Right atrium auricular region (tissue), 2 donors: Measurements from ENCODE around the gene ARL16. TPM values are rescaled to one million over a fixed set of nuclear protein-coding genes. Genes with fewer than 3 reads are reported as not detected.

Source experiments
- DNase-seq: peaks from one replicate; pipeline ENCODE4 v3.0.0-alpha.2; 2019; ENCODE audit warnings: low spot score
- H3K27ac ChIP-seq, 2 donors: fragments of 200-600 bp; sonication (generic); 1 replicate in 1 of 2; 2 replicates in 1 of 2; pipeline ENCODE4 v1.5.1; 2016 to 2019
- H3K27me3 ChIP-seq, 2 donors: fragments of 200-600 bp; sonication (generic); one replicate each; pipeline versions ENCODE4 v1.5.1 to v1.6.0; 2017 to 2019
- H3K36me3 ChIP-seq: fragments of 200-600 bp; sonication (generic); one replicate; pipeline ENCODE4 v1.5.1; 2016
- H3K4me1 ChIP-seq, 2 donors: fragments of 200-600 bp; sonication (generic); one replicate each; pipeline versions ENCODE4 v1.5.1 to v1.6.0; 2017 to 2019
- H3K4me3 ChIP-seq, 2 donors: fragments of 200-600 bp; sonication (generic); 1 replicate in 1 of 2; 2 replicates in 1 of 2; pipeline ENCODE4 v1.5.1; 2017 to 2019; ENCODE audit warnings: mild to moderate bottlenecking in 1 of 2, moderate library complexity in 1 of 2
- H3K9me3 ChIP-seq, 2 donors: fragments of 200-600 bp; sonication (generic); one replicate each; pipeline ENCODE4 v1.5.1; 2019
- CTCF ChIP-seq, 2 donors: fragments of 200-600 bp; sonication (generic); IDR thresholded peaks; one replicate each; pipeline ENCODE4 v1.5.1; 2019; ENCODE audit warnings: antibody characterized with exemption in 2 of 2
- total RNA-seq, 2 donors: library from RNA; depleted of rRNA; stranded (reverse); fragments of >200 nt; gene quantifications; one replicate each; pipeline ENCODE4 v1.1.0, GENCODE V29; 2016

Gene ARL16
- total RNA-seq, 2 donors from 2014 or later = 20.3 to 22.2 TPM

- H3K27me3 ChIP-seq = peaks cover 4 to 9% of the 10 kb centered on the region in 2 donors
Measured at GRCh38 chr17:81644976-81645952, 38.3 kb downstream of the ARL16 start.

GRCh38 chr17:81644496-81644895, 39.1 kb downstream of the ARL16 start:
- Histone ChIP-seq H3K4me3 (no peak overlapping the region), H3K9me3 (peaks cover 0 to 6% of the 10 kb centered on the region in 2 donors), H3K27ac (no peak overlapping the region), H3K27me3 (peaks cover 4 to 9% of the 10 kb centered on the region in 2 donors), H3K4me1 (no peaks in the 10 kb centered on the region), H3K36me3 (no peaks in the 10 kb centered on the region)
- no peak for TF ChIP-seq CTCF (IDR thresholded peaks at IDR 0.05)
- DNase-seq = no peak

More at GRCh38 chr17:81644976-81645952, 38.3 kb downstream of the ARL16 start:
- H3K27ac ChIP-seq = no peak overlapping the region
- no peaks in the 10 kb centered on the region for H3K36me3 ChIP-seq
- TF ChIP-seq CTCF (IDR thresholded peaks at IDR 0.05) = no peak
- DNase-seq = no peak
- peaks cover 0 to 6% of the 10 kb centered on the region in 2 donors for H3K9me3 ChIP-seq
- no peak overlapping the region for H3K4me3 ChIP-seq
- H3K4me1 ChIP-seq = no peaks in the 10 kb centered on the region

- Histone ChIP-seq H3K9me3 (no peaks in the 10 kb centered on the region), H3K27ac (no peak overlapping the region), H3K4me1 (no peaks in the 10 kb centered on the region), H3K27me3 (no peaks in the 10 kb centered on the region), H3K4me3 (no peak overlapping the region), H3K36me3 (no peaks in the 10 kb centered on the region)
- no peak for DNase-seq
- no peak for TF ChIP-seq CTCF (IDR thresholded peaks at IDR 0.05)
Measured at GRCh38 chr17:81641825-81642489, 41.6 kb downstream of the ARL16 start.

- Histone ChIP-seq H3K27me3 (no peaks in the 10 kb centered on the region), H3K36me3 (no peaks in the 10 kb centered on the region), H3K4me1 (peaks cover 0 to 14% of the 10 kb centered on the region in 2 donors), H3K4me3 (no peak overlapping the region), H3K27ac (no peak overlapping the region), H3K9me3 (no peaks in the 10 kb centered on the region)
- DNase-seq = no peak
- TF ChIP-seq CTCF (IDR thresholded peaks at IDR 0.05) = no peak
Measured at GRCh38 chr17:81640011-81640410, 43.6 kb downstream of the ARL16 start.

- H3K9me3 ChIP-seq = no peaks in the 10 kb centered on the region
- no peaks in the 10 kb centered on the region for H3K36me3 ChIP-seq
- DNase-seq = no peak
- TF ChIP-seq CTCF (IDR thresholded peaks at IDR 0.05) = no peak
- H3K27me3 ChIP-seq = no peaks in the 10 kb centered on the region
- H3K4me3 ChIP-seq = no peak overlapping the region
- no peak overlapping the region for H3K27ac ChIP-seq
- H3K4me1 ChIP-seq = peaks cover 0 to 26% of the 10 kb centered on the region in 2 donors
Measured at GRCh38 chr17:81638683-81639082, 44.9 kb downstream of the ARL16 start.
